Measurements from ENCODE around the gene MYH15.

Gene MYH15

DNA sequence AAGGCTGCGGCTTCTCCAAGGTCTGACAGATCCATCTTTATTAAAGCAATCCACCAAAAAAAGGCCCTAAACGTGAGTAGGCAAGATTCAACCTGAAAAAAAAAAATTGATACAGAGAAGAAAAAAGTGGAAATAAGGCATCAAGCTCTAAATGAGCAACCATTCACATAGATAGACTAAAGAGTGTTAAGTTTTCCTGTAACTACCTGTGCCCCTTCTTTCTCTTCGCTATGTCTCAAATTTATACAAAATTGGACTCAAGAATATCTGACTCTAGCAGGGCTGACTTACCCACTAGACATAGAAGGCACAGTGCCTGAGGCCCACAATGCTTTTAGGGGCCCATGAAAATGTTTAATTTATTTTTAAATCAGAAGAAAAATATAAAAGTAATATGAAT is at the start of gene MYH15:
Gene MYH15, minus strand, starts transcription at position 101 of the 400 bp plus-strand sequence. Its CDS starts 66 bp downstream, at position 35.
- DNase-seq (ENCODE audit: low spot score) (no peak), FAIRE-seq (no peak)

DNA sequence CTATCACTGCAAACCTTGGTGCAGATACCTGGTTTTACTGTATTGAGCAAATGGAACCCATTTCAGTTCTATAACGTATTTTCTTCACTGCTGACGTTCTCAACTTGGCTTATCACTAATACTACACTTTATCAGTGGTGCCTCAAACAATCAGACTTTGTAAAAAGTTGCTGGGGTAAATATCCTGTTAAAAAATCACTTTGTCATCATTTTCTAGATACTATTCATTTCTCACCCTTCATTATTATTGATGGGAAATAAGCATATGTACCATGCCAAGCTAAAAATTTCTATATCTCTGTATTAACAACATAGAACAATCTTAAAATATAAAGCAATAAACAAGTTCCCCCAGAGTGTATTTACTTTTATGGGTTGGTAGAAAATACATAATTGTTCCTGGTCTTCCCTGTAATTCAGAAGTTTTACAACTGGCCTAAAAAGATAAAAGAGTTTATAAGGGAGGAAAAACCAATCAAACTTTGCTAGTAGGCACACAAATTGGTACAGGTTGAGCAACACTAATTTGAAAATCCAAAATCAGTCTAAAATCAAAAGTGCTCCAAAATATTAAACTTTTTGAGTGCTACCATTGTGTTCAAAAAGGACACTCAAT is 45.7 kb upstream of the MYH15 start:
- DNase-seq (ENCODE audit: low spot score) (no peak), FAIRE-seq (no peak)

DNA sequence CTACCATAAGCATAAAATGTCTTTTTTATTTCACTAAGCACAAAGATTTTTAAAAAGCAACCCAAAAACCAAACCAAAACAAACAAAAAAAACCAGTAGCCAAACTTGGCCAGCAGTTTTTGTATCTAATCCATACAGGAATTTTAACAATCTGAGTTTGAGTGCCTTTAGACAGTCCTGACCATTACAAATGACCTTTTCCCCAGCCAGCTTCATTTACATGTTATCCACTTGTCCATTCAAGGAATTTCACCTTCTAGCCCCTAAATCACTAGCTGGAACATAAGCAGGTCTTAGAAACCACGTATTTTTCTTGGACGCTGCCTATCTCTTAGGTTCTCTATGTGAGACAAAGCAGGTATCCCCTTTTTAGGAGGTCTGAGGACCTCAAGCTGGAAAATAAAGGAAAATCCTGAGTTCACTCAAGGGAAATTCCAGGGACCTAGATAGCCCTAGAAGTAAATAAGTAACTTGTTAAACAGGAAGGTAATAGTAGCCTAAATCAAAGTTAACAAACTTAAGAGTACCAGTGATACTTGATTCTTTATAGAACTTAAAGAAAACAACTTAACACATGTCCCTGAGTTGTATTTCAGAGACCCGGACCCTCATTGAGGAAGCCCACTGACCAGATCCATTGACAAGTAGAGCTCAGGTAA is 44.6 kb upstream of the MYH15 start:
- DNase-seq (ENCODE audit: low spot score) = no peak
- FAIRE-seq = peak; percentile 62

DNA sequence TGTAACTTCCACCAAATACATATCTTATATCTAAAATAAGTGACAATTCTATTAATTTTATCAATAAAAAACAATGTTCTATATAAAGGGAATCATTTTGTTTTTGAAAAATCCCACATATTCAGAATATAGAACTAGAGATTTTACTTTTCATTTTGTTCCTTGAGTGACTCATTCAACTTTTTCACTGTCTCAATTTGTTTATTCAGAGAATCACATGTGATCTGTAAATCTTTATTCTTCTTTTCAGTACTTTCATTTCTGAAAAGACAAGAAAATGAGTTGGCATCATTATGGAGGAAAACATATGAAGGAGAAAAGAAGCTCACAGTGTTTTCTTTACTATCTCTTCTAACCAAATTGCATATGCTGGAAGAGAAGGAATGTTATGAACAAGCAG is 43.8 kb upstream of the MYH15 start:
- DNase-seq (ENCODE audit: low spot score) = no peak
- FAIRE-seq = peak; percentile 61

- FAIRE-seq (peak; percentile 69), DNase-seq (ENCODE audit: low spot score) (no peak)
These were observed 42.1 kb upstream of the MYH15 start for GRCh38 chr3:108552267-108553159.

DNA sequence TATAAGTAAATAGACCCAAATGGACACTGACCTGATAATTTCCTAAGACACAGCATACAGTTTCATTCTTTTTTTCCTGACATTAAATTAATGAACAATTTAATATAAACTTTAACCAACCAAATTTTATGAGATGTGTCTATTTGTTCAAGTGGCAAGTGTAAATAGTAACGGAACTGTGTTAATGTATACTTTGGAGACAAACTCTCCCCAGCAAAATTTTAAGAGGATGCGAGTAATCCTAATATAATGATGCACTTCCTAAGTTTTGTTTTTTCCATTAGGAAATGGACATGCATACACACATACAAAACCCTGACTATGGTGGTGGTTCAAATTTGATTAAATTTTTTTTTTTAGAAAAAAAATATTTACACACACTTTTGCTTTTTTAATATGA is 38.5 kb upstream of the MYH15 start:
- no peak for DNase-seq (ENCODE audit: low spot score)
- FAIRE-seq = no peak

- FAIRE-seq (no peak), DNase-seq (ENCODE audit: low spot score) (no peak)
These were observed 37.9 kb upstream of the MYH15 start for GRCh38 chr3:108548304-108548703.

GRCh38 chr3:108546692-108547091 is 36.3 kb upstream of the MYH15 start:
- DNase-seq (ENCODE audit: low spot score) = no peak
- FAIRE-seq = no peak

- no peak for DNase-seq (ENCODE audit: low spot score)
- no peak for FAIRE-seq
These were observed 35.9 kb upstream of the MYH15 start for GRCh38 chr3:108546247-108546646.

DNA sequence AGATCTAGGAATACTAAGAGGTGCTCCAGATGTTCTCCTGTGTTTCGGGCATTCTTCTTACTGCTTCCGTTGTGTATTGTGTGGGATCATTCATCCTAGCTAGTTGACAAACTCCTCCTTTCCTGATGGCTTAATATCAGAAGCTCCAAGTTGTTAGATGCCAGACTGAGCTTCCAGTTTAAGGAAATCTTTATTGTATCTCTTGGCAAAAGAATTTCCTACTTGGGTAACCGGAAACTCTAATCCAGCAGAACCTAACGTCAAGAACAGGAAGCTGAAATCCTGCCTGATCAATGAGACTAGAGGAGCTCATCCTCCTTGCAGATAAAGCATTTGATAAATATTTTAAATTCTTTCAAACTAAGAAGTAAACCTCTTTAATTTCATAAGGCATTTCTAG is 27.7 kb upstream of the MYH15 start:
- FAIRE-seq (no peak), DNase-seq (ENCODE audit: low spot score) (no peak)

DNA sequence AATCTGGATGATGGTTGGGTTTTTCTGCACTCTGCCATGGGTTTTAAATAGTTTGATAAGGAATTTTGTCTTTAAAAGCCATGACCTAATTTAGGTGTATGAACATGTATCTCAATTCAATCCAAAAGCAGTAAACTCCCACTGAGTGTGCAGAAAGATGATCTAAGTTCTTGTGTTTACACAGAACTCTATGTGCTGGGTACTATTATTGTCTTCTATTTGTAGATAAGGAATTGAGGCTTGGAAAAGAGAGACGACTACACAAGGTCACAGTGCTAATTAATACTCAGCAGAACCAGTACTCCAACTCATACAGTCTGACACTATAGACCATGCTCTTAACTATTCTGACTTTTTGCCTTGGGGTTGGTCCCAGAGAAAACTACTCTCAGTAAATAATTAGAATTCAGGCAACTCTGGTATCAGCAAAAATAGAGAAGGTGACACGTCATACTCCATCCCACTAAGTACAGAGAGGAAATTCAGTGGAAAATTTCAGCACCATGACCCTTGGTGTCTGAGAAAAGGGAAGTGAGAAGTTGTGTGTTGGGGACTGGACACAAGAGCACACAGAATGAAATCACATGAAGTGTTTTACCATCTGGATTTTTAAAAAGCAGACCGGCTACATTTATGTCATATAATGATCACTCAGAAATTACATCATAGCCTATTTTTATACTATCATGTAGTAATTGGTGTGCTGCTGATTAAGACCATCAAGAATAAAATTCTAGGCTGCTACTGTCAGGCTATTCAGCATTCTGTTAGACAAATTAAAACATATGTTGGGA is 18.3 kb upstream of the MYH15 start:
- no peak for DNase-seq (ENCODE audit: low spot score)
- no peak for FAIRE-seq

DNA sequence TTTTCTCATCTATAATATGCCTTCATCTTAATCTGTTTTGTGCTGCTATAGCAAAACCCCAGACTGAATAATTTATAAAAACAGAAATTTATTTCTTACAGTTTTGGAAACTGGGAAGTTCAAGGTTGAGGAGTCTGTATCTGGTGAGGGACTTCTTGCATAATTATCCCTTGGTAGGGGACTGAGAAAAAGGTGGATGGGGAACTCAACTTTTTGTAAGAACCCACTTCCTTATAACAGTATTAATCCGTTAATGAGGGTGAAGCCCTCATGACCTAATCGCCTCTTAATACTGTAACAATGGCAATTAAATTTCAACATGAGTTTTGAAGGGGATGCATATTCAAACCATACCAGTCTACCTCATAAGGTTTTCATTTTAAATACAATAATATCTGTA is 17.4 kb upstream of the MYH15 start:
- FAIRE-seq = no peak

GRCh38 chr3:108527109-108527508 is 16.7 kb upstream of the MYH15 start:
- FAIRE-seq = no peak
- no peak for DNase-seq (ENCODE audit: low spot score)

More for the DNA sequence above, 17.4 kb upstream of the MYH15 start:
- DNase-seq (ENCODE audit: low spot score) = no peak

DNA sequence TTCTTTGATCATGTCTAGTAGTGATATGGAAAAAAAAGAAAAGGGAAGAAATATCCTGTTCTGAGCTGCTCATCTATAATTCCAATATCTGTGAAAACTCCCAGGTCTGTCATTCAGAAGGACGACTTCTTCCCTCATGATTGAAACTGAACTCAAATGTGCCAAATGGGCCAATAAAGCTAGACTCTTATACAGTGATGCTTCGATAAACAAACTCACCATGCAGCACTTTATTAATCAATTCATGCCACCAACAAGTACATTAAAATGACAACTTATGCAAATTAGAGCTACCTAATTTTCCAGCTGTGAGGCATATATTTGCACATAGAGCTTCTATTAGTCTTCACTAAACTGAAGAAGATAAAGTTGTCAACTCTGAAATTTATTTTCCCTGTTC is 15.6 kb upstream of the MYH15 start:
- DNase-seq (ENCODE audit: low spot score) (no peak), FAIRE-seq (no peak)

GRCh38 chr3:108525256-108525655 is 14.9 kb upstream of the MYH15 start:
- DNase-seq (ENCODE audit: low spot score) = no peak

GRCh38 chr3:108524537-108524936 is 14.1 kb upstream of the MYH15 start:
- no peak for DNase-seq (ENCODE audit: low spot score)
- FAIRE-seq = no peak

More at GRCh38 chr3:108525256-108525655, 14.9 kb upstream of the MYH15 start:
- no peak for FAIRE-seq

DNA sequence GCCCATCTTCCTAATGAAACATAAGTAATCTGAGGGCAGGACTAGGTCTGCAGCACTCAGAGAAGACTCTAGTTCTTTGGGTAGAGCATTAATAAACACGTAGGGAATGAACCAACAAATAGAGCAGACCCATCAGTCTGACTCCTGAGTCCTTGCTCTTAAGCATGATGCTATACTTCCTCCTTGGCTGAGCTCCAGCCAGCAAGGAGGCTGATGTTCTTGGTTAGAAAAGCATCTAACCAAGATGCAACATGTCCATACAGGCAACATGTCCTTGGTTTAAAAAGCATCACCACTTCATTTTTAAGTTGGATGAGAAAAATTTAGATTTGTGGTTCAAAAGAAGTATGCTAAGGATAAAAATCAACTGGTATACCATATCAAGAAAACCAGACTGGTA is 8.5 kb upstream of the MYH15 start:
- DNase-seq (ENCODE audit: low spot score) (no peak), FAIRE-seq (no peak)

- DNase-seq (ENCODE audit: low spot score) (no peak), FAIRE-seq (no peak)
These were observed 6.5 kb upstream of the MYH15 start for GRCh38 chr3:108516881-108517280.

- no peak for DNase-seq (ENCODE audit: low spot score)
- FAIRE-seq = no peak
These were observed 3.6 kb upstream of the MYH15 start for GRCh38 chr3:108513961-108514360.

DNA sequence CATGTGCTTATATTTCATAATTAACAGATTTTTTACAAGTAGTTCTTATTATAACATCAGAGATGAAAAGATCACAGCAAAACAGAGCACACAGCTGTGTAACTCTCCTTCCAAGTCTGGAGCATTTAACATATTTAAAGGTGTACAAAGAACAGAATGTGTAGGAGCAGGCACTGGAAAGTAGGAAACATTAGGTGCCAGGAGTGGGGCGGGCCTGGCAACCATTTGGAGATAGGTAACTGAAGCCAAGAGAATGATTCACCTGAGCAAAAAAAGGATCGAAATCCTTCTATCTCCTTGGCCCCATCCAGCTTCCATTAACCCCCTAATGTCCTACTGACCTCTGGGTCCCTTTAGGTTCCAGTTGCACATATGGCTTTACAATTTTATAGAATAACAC is 2.3 kb upstream of the MYH15 start:
- FAIRE-seq (no peak), DNase-seq (ENCODE audit: low spot score) (no peak)

DNA sequence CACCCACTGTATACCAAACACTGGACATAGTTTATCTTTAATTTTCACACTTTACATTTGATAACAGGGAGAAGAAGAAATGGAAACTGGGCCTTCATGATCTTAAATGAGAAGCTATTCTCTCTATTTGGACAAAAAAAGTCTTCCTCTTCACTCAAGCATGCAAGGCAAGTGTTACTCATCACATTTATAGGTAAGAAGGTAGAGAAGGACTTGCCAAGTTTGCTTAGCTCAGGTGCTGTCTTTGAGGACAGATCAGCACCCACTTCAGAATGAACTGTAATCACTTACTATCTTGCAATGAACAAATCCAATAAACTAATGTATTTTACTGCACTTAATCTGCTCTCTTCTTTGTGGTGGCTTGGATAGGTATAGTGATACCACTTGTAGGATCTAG is 1.1 kb upstream of the MYH15 start:
- no peak for FAIRE-seq
- DNase-seq (ENCODE audit: low spot score) = no peak

DNA sequence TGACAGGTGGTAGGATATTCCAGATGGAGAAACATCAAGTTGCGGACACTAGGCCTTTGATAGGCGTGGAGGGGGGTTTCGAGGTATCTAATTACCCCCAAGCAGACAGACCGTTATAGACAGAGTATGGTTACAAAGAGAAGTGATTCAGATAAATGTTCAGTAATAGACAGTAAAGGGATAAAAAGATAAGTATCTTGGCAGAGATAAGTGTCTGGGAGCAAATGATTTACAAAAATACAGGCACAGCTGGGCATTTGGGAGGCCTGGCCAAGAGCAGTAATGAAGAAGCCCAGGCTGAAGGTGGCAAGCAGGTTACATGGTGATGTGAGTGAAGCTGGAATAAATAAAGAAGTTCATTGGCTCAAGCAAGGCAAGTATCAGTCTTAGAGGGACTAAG is 659 bp upstream of the MYH15 start:
- FAIRE-seq (no peak), DNase-seq (ENCODE audit: low spot score) (no peak)
